Measurements from ENCODE around the gene GJC3. TPM values are rescaled to one million over a fixed set of nuclear protein-coding genes. Genes with fewer than 3 reads are reported as not detected.

The GJC3 gene
- total and polyA plus RNA-seq, 9 of the 15 experiments (the other 6 are each of a cell fraction or from before 2014, with no cell fraction given) = 0.10 to 0.45 (median 0.28) TPM; not detected in 1

- TF ChIP-seq ZNF12 (CRISPR knock-in tag; IDR thresholded peaks at IDR 0.05) (peak; percentile 39; the same call in 1 of the 2 replicates), ZZZ3 (IDR thresholded peaks at IDR 0.05) (no peak), ZKSCAN1 (IDR thresholded peaks at IDR 0.05; ENCODE audit: low read depth, low read length) (no peak), CUX1 (CRISPR knock-in tag; IDR thresholded peaks at IDR 0.05) (no peak; the same call in 1 of the 2 replicates), SOX6 (IDR thresholded peaks at IDR 0.05) (no peak; the same call in 1 of the 2 replicates), ZNF175 (CRISPR knock-in tag; IDR thresholded peaks at IDR 0.05; ENCODE audit: low read depth) (peak; percentile 71), BRCA1 (IDR thresholded peaks at IDR 0.05) (no peak), BRCA1 (CRISPR knock-in tag; IDR thresholded peaks at IDR 0.05) (0 out of 2 replicates have a peak, but pooled peaks have one; percentile 86), ZNF717 (CRISPR knock-in tag; IDR thresholded peaks at IDR 0.05) (no peak), ZNF232 (CRISPR knock-in tag; IDR thresholded peaks at IDR 0.05) (peak; percentile 33; the same call in 1 of the 2 replicates), RBBP5 (IDR thresholded peaks at IDR 0.05; ENCODE audit: borderline replicate concordance, insufficient read depth, low read length, poor library complexity, severe bottlenecking) (peak; percentile 97), ERF (CRISPR knock-in tag; IDR thresholded peaks at IDR 0.05) (0 out of 2 replicates have a peak, but pooled peaks have one; percentile 53), JUN (IDR thresholded peaks at IDR 0.05; ENCODE audit: borderline replicate concordance, low read depth, low read length) (0 out of 2 replicates have a peak, but pooled peaks have one; percentile 13), JUN (CRISPR knock-in tag; IDR thresholded peaks at IDR 0.05; ENCODE audit: borderline replicate concordance) (no peak), ZNF511 (CRISPR knock-in tag; IDR thresholded peaks at IDR 0.05) (peak; percentile 58; the same call in 1 of the 2 replicates), POLR2G (IDR thresholded peaks at IDR 0.05; ENCODE audit: low read depth, low read length) (peak; percentile 97), SMC3 (conservative IDR thresholded peaks at IDR 0.05; ENCODE audit: insufficient read depth, low read depth, low read length) (0 out of 2 replicates have a peak, but pooled peaks have one; percentile 20), HSF4 (CRISPR knock-in tag; IDR thresholded peaks at IDR 0.05; ENCODE audit: borderline replicate concordance) (no peak), GTF2A2 (tag; IDR thresholded peaks at IDR 0.05) (no peak), ETV6 (IDR thresholded peaks at IDR 0.05; ENCODE audit: borderline replicate concordance in 1 of 2, low read depth in 2 of 2, low read length in 1 of 2) (no peak), ETV6 (CRISPR knock-in tag; IDR thresholded peaks at IDR 0.05; ENCODE audit: borderline replicate concordance) (no peak)
Measured at GRCh38 chr7:99918959-99919813, 10.2 kb downstream of the GJC3 start, which contains the start of gene TRIM4 (continued).

Measured in K562 (cell line).